HL-60 (cell line): Measurements from ENCODE around the gene SCARF1.
A peak's percentile ranks its signal among the peaks of the same experiment; 100 is the strongest.

Source experiments
- DNase-seq, 2 experiments: peaks; one replicate each; pipeline ENCODE4 v3.0.0-alpha.2; 2010 to 2020; ENCODE audit warnings: low read depth in 1 of 2, low spot score in 1 of 2
- H3K27ac ChIP-seq: fragments of 250-450 bp; sonication (Bioruptor Pico); replicated peaks from 2 replicates; pipeline ENCODE4 v1.5.1; 2020; ENCODE audit warnings: mild to moderate bottlenecking, moderate library complexity
- H3K27me3 ChIP-seq: fragments of 250-450 bp; sonication (Bioruptor Pico); 2 replicates; pipeline ENCODE4 v1.5.1; 2021; ENCODE audit warnings: mild to moderate bottlenecking, moderate library complexity; ENCODE audit not compliant: insufficient read depth, poor library complexity, severe bottlenecking
- H3K4me3 ChIP-seq: replicated peaks from 2 replicates; pipeline ENCODE4 v1.5.1; 2011; ENCODE audit warnings: mild to moderate bottlenecking, control low read depth, low read length; ENCODE audit not compliant: insufficient read depth
- GABPA ChIP-seq: IDR thresholded peaks from 2 replicates; pipeline ENCODE4 v1.6.1; 2012; ENCODE audit warnings: low read depth
- POLR2AphosphoS5 ChIP-seq: IDR thresholded peaks from 2 replicates; pipeline ENCODE4 v1.6.1; 2012; ENCODE audit warnings: low read depth
- REST ChIP-seq: IDR thresholded peaks from 2 replicates; pipeline ENCODE4 v1.6.1; 2012; ENCODE audit warnings: low read depth; ENCODE audit not compliant: insufficient replicate concordance
- SPI1 ChIP-seq: IDR thresholded peaks from 2 replicates; pipeline ENCODE4 v1.6.1; 2012; ENCODE audit warnings: low read depth, mild to moderate bottlenecking, borderline replicate concordance
- TF ChIP-seq, protein P1 (sequence below): IDR thresholded peaks from one replicate; pipeline ENCODE4 v1.5.1; 2011; ENCODE audit warnings: low read length, control low read depth, inconsistent platforms; ENCODE audit not compliant: insufficient read depth

The SCARF1 gene

DNA sequence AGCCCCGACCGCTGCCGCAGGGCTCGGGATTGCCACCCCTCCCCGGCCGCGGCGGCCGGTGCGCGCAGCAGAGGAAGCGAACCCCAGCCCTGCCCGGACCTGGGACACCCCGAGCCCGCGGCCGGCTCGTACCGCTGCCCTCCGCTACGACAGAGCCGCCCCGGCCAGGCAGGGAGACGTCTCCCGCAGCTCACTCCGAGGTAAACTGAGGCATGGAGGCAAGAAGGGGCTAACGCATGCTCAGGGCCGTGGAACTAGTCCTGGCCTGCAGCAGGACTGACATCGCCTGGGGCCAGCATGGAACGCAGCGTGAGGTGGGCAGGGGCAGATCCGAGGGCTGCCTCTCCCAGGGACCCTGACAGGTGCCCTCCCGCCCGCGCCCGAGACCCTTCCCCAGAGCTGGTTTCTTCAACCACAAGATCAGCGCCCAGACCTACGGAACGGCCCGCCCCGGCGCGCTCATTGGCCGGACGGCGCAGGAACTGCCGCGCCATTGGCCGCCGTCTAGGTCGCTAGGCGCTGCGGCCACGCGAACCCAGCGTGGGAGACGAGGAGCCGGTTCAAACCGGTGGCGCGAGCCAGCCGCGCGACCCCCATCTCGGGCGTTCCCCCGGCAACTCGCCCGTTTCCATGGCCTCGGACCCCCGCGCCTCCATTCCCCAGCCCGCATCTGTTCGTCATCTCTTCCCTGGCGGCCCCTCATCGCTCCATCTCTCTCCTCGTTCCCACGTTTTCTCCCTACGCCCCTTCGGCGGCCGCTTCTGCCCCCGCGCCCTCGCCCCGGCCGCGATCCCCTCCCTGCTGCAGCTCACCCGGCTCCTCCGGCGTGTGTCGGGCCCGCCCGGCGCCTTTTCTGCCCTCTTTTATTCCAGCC lies 17.3 kb downstream of the SCARF1 start, which contains the start of gene SLC43A2:
SLC43A2 (minus strand) TSS at position 853 of the 874 bp plus-strand sequence. CDS start 960 bp downstream, outside the sequence.
- H3K27me3 ChIP-seq = no peaks in the 10 kb centered on the region
- peak within 1 kb of the TSS; percentile 60 for H3K4me3 ChIP-seq
- H3K27ac ChIP-seq = peak within 1 kb of the TSS; percentile 72
- no peak for TF ChIP-seq SPI1
- no peak for TF ChIP-seq POLR2AphosphoS5
- TF ChIP-seq GABPA = no peak
- no peak for TF ChIP-seq REST
- TF ChIP-seq, protein P1, sequence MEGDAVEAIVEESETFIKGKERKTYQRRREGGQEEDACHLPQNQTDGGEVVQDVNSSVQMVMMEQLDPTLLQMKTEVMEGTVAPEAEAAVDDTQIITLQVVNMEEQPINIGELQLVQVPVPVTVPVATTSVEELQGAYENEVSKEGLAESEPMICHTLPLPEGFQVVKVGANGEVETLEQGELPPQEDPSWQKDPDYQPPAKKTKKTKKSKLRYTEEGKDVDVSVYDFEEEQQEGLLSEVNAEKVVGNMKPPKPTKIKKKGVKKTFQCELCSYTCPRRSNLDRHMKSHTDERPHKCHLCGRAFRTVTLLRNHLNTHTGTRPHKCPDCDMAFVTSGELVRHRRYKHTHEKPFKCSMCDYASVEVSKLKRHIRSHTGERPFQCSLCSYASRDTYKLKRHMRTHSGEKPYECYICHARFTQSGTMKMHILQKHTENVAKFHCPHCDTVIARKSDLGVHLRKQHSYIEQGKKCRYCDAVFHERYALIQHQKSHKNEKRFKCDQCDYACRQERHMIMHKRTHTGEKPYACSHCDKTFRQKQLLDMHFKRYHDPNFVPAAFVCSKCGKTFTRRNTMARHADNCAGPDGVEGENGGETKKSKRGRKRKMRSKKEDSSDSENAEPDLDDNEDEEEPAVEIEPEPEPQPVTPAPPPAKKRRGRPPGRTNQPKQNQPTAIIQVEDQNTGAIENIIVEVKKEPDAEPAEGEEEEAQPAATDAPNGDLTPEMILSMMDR = no peak
- peak in 1 of 2 experiments; percentile 63 for DNase-seq

DNA sequence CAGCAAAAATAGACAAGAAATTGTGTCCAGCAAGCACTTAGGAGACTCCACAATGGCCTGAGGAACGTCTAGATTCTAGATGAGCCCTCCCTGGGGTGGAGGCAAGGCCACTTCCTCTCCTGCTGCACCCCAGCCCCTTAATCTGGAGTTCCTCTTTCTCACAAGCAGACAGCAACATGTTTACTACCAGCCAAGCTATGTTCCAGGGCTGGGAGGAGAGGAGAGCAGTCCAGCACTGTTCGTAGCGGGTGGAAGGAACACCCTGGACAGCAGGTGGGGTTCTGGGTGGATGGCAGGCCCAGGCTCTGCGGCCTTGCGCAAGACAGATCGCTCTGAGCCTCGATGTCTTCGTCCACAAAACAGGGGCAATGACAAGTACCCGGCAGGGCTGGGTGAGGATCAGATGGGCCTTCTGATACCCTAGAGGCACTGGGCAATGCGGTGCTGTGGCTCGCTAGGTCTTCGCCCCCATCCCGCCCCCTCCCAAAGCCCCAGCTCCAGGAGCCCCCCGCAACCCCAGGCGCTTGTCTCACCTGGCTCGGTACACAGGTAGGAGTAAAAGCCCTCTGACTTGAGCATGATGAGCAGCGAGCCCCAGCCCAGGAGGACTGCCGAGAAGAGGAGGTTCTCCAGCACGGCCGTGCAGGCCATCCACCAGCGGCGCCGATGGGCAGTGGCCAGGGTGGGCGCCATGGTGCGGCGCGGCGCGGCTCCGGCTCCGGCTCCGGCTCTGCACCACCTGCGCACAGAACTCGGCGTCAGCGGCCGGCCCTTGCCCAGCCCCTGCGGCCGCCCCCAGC lies 18.1 kb downstream of the SCARF1 start:
- TF ChIP-seq REST = no peak
- peak; percentile 29; the same call in 1 of the 2 replicates for TF ChIP-seq POLR2AphosphoS5
- peak; percentile 99 for TF ChIP-seq SPI1
- TF ChIP-seq GABPA = no peak
- H3K27ac ChIP-seq = peak overlapping the region; percentile 63
- H3K27me3 ChIP-seq = no peaks in the 10 kb centered on the region
- peak in 1 of 2 experiments; percentile 84 for DNase-seq
- peak overlapping the region; percentile 60 for H3K4me3 ChIP-seq

- no peak for TF ChIP-seq SPI1
- no peak for TF ChIP-seq GABPA
- no peak for TF ChIP-seq REST
- no peak for TF ChIP-seq POLR2AphosphoS5
- TF ChIP-seq, protein P1 = no peak
- Histone ChIP-seq H3K27me3 (no peaks in the 10 kb centered on the region), H3K4me3 (no peak overlapping the region), H3K27ac (peak overlapping the region; percentile 63)
- no peak for DNase-seq
Measured at GRCh38 chr17:1626333-1626732, 19.2 kb downstream of the SCARF1 start.
